ENCODE results near the gene STXBP6. TPM values are rescaled to one million over a fixed set of nuclear protein-coding genes. Genes with fewer than 3 reads are reported as not detected.

The STXBP6 gene
- total and polyA plus RNA-seq, 10 of the 15 experiments (the other 5 are each of a cell fraction or from before 2014, with no cell fraction given): 1.2 to 47.3 (median 1.9) TPM

- TF ChIP-seq SMAD1 (IDR thresholded peaks at IDR 0.05; ENCODE audit: low read depth, partially characterized antibody) (no peak), ZNF384 (IDR thresholded peaks at IDR 0.05; ENCODE audit: borderline replicate concordance, low read depth, low read length) (no peak), HDAC6 (IDR thresholded peaks at IDR 0.05; ENCODE audit: unreplicated experiment) (no peak), MYB (IDR thresholded peaks at IDR 0.05; ENCODE audit: borderline replicate concordance, low read depth, low read length) (no peak), ESRRA (IDR thresholded peaks at IDR 0.05; ENCODE audit: low read length) (no peak), NR2C2 (IDR thresholded peaks at IDR 0.05; ENCODE audit: borderline replicate concordance, control insufficient read depth, insufficient read length, low read depth) (no peak), IRF3 (IDR thresholded peaks at IDR 0.05) (no peak), GABPA (IDR thresholded peaks at IDR 0.05; ENCODE audit: low read depth) (no peak), CHD2 (IDR thresholded peaks at IDR 0.05; ENCODE audit: borderline replicate concordance, low read depth, low read length) (no peak), RBBP5 (conservative IDR thresholded peaks at IDR 0.05) (no peak), NFIC (IDR thresholded peaks at IDR 0.05; ENCODE audit: low read depth, low read length) (no peak), IRF4 (IDR thresholded peaks at IDR 0.05; ENCODE audit: low read depth, low read length) (no peak), MTA2 (IDR thresholded peaks at IDR 0.05; ENCODE audit: low read depth) (peak; percentile 71; the same call in 1 of the 2 replicates), FOS (IDR thresholded peaks at IDR 0.05; ENCODE audit: borderline replicate concordance, extremely low read depth, insufficient read length) (no peak), SUZ12 (IDR thresholded peaks at IDR 0.05; ENCODE audit: unreplicated experiment) (no peak), CHD1 (IDR thresholded peaks at IDR 0.05; ENCODE audit: low read depth, low read length) (no peak), PAX5 (IDR thresholded peaks at IDR 0.05; ENCODE audit: borderline replicate concordance, low read depth, low read length) (no peak), NFXL1 (IDR thresholded peaks at IDR 0.05; ENCODE audit: borderline replicate concordance) (no peak), ZBED1 (IDR thresholded peaks at IDR 0.05; ENCODE audit: borderline replicate concordance) (no peak), CBX5 (IDR thresholded peaks at IDR 0.05; ENCODE audit: low read depth) (no peak), FOXM1 (IDR thresholded peaks at IDR 0.05; ENCODE audit: low read depth, low read length) (no peak), CTCF (IDR thresholded peaks at IDR 0.05 in 2 of 3, conservative IDR thresholded peaks at IDR 0.05 in 1 of 3; ENCODE audit: control insufficient read depth in 2 of 3, extremely low read depth in 1 of 3, insufficient read depth in 1 of 3, low read depth in 3 of 3, low read length in 3 of 3) (no peak), RCOR1 (conservative IDR thresholded peaks at IDR 0.05; ENCODE audit: low read depth, low read length) (no peak), ZZZ3 (IDR thresholded peaks at IDR 0.05; ENCODE audit: control insufficient read depth, insufficient read length, low read depth) (no peak), REST (IDR thresholded peaks at IDR 0.05; ENCODE audit: low read depth, low read length) (no peak)
Observed at GRCh38 chr14:25006961-25007795, 42.8 kb downstream of the STXBP6 start (continued).
